ENCODE measurements around the gene MBD3L4. TPM values are rescaled to one million over a fixed set of nuclear protein-coding genes. Genes with fewer than 3 reads are reported as not detected.

Gene MBD3L4
- total and polyA plus RNA-seq, 2 of the 13 experiments (the other 11 are each of a cell fraction or from before 2014, with no cell fraction given), result not detected

DNA sequence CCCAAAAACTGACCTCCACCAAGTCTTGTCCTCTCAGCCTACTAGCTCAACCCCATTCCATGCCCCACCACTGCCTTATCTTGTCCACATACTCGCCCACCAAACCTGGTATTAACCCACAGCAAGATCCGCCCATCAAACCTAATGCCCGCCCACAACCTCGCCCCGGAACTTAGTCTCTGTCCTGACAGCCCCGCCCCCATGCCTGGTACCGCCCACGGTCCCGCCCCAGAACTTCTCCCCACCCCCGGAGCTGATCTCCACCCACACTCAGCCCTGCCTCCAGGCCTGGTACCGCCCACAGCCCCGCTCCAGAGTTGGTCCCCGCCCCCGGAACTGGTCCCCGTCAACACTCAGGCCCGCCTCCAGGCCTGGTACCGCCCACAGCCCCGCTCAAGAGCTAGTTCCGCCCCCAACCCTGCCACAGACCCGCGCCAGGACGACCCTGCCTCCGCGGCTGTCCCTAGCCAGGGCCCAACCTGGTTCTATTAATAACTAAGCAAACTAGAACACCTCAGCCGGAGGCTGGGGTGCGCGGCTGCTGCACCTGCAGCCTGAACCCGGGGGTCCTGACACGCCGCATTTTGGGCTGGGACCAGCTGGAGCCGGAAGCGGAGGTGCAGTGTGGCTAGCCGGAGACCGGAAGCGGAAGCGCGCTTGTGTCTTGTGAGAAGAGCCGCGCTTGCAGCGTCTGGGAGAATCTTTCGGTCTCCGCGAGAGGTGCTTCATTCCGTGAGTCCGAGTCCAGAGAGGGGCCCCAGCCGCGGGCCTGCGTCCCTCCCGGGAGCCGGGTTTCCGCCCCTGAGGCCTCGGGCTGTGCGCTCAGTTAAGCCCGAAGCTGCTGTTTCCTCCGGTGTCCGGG lies 29.3 kb upstream of the MBD3L4 start, which contains the start of gene ZNF557 (continued):
- TF ChIP-seq, protein P1, sequence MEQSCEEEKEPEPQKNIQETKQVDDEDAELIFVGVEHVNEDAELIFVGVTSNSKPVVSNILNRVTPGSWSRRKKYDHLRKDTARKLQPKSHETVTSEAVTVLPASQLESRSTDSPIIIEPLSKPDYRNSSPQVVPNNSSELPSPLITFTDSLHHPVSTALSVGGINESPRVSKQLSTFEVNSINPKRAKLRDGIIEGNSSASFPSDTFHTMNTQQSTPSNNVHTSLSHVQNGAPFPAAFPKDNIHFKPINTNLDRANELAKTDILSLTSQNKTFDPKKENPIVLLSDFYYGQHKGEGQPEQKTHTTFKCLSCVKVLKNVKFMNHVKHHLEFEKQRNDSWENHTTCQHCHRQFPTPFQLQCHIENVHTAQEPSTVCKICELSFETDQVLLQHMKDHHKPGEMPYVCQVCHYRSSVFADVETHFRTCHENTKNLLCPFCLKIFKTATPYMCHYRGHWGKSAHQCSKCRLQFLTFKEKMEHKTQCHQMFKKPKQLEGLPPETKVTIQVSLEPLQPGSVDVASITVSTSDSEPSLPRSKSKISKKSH (CRISPR knock-in tag; IDR thresholded peaks at IDR 0.05; ENCODE audit: borderline replicate concordance), result peak; percentile 16; the same call in 1 of the 2 replicates
- TF ChIP-seq SOX5 (CRISPR knock-in tag; IDR thresholded peaks at IDR 0.05; ENCODE audit: borderline replicate concordance) (peak; percentile 10; the same call in 1 of the 2 replicates), ZSCAN20 (CRISPR knock-in tag; IDR thresholded peaks at IDR 0.05; ENCODE audit: borderline replicate concordance) (no peak), MYC (CRISPR knock-in tag; IDR thresholded peaks at IDR 0.05; ENCODE audit: borderline replicate concordance) (peak; percentile 80; the same call in 1 of the 2 replicates), ZNF605 (CRISPR knock-in tag; IDR thresholded peaks at IDR 0.05) (peak; percentile 34; the same call in 1 of the 2 replicates), SP5 (CRISPR knock-in tag; IDR thresholded peaks at IDR 0.05; ENCODE audit: borderline replicate concordance, low read depth) (0 out of 2 replicates have a peak, but pooled peaks have one; percentile 20)
- TF ChIP-seq, protein P2, sequence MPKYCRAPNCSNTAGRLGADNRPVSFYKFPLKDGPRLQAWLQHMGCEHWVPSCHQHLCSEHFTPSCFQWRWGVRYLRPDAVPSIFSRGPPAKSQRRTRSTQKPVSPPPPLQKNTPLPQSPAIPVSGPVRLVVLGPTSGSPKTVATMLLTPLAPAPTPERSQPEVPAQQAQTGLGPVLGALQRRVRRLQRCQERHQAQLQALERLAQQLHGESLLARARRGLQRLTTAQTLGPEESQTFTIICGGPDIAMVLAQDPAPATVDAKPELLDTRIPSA (CRISPR knock-in tag; IDR thresholded peaks at IDR 0.05; ENCODE audit: borderline replicate concordance), result no peak
- TF ChIP-seq, protein P3, sequence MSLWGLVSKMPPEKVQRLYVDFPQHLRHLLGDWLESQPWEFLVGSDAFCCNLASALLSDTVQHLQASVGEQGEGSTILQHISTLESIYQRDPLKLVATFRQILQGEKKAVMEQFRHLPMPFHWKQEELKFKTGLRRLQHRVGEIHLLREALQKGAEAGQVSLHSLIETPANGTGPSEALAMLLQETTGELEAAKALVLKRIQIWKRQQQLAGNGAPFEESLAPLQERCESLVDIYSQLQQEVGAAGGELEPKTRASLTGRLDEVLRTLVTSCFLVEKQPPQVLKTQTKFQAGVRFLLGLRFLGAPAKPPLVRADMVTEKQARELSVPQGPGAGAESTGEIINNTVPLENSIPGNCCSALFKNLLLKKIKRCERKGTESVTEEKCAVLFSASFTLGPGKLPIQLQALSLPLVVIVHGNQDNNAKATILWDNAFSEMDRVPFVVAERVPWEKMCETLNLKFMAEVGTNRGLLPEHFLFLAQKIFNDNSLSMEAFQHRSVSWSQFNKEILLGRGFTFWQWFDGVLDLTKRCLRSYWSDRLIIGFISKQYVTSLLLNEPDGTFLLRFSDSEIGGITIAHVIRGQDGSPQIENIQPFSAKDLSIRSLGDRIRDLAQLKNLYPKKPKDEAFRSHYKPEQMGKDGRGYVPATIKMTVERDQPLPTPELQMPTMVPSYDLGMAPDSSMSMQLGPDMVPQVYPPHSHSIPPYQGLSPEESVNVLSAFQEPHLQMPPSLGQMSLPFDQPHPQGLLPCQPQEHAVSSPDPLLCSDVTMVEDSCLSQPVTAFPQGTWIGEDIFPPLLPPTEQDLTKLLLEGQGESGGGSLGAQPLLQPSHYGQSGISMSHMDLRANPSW (CRISPR knock-in tag; IDR thresholded peaks at IDR 0.05; ENCODE audit: borderline replicate concordance), result 0 out of 2 replicates have a peak, but pooled peaks have one; percentile 82
- TF ChIP-seq, protein P4, sequence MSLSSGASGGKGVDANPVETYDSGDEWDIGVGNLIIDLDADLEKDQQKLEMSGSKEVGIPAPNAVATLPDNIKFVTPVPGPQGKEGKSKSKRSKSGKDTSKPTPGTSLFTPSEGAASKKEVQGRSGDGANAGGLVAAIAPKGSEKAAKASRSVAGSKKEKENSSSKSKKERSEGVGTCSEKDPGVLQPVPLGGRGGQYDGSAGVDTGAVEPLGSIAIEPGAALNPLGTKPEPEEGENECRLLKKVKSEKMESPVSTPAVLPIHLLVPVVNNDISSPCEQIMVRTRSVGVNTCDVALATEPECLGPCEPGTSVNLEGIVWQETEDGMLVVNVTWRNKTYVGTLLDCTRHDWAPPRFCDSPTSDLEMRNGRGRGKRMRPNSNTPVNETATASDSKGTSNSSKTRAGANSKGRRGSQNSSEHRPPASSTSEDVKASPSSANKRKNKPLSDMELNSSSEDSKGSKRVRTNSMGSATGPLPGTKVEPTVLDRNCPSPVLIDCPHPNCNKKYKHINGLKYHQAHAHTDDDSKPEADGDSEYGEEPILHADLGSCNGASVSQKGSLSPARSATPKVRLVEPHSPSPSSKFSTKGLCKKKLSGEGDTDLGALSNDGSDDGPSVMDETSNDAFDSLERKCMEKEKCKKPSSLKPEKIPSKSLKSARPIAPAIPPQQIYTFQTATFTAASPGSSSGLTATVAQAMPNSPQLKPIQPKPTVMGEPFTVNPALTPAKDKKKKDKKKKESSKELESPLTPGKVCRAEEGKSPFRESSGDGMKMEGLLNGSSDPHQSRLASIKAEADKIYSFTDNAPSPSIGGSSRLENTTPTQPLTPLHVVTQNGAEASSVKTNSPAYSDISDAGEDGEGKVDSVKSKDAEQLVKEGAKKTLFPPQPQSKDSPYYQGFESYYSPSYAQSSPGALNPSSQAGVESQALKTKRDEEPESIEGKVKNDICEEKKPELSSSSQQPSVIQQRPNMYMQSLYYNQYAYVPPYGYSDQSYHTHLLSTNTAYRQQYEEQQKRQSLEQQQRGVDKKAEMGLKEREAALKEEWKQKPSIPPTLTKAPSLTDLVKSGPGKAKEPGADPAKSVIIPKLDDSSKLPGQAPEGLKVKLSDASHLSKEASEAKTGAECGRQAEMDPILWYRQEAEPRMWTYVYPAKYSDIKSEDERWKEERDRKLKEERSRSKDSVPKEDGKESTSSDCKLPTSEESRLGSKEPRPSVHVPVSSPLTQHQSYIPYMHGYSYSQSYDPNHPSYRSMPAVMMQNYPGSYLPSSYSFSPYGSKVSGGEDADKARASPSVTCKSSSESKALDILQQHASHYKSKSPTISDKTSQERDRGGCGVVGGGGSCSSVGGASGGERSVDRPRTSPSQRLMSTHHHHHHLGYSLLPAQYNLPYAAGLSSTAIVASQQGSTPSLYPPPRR (CRISPR knock-in tag; IDR thresholded peaks at IDR 0.05; ENCODE audit: borderline replicate concordance), result no peak
- TF ChIP-seq, protein P5, sequence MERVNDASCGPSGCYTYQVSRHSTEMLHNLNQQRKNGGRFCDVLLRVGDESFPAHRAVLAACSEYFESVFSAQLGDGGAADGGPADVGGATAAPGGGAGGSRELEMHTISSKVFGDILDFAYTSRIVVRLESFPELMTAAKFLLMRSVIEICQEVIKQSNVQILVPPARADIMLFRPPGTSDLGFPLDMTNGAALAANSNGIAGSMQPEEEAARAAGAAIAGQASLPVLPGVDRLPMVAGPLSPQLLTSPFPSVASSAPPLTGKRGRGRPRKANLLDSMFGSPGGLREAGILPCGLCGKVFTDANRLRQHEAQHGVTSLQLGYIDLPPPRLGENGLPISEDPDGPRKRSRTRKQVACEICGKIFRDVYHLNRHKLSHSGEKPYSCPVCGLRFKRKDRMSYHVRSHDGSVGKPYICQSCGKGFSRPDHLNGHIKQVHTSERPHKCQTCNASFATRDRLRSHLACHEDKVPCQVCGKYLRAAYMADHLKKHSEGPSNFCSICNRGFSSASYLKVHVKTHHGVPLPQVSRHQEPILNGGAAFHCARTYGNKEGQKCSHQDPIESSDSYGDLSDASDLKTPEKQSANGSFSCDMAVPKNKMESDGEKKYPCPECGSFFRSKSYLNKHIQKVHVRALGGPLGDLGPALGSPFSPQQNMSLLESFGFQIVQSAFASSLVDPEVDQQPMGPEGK (CRISPR knock-in tag; IDR thresholded peaks at IDR 0.05), result peak; percentile 42; the same call in 1 of the 2 replicates
- TF ChIP-seq, protein P6, sequence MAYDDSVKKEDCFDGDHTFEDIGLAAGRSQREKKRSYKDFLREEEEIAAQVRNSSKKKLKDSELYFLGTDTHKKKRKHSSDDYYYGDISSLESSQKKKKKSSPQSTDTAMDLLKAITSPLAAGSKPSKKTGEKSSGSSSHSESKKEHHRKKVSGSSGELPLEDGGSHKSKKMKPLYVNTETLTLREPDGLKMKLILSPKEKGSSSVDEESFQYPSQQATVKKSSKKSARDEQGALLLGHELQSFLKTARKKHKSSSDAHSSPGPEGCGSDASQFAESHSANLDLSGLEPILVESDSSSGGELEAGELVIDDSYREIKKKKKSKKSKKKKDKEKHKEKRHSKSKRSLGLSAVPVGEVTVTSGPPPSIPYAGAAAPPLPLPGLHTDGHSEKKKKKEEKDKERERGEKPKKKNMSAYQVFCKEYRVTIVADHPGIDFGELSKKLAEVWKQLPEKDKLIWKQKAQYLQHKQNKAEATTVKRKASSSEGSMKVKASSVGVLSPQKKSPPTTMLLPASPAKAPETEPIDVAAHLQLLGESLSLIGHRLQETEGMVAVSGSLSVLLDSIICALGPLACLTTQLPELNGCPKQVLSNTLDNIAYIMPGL (CRISPR knock-in tag; IDR thresholded peaks at IDR 0.05; ENCODE audit: borderline replicate concordance in 1 of 2, low read depth in 1 of 2), result peak in 1 of 2 experiments; percentile 54; a peak in 1 of 4 replicates
